Right ventricle myocardium inferior (tissue), 1 donor: Measurements from ENCODE around the gene KIAA1217. TPM values are rescaled to one million over a fixed set of nuclear protein-coding genes. Genes with fewer than 3 reads are reported as not detected.
A peak's percentile ranks its signal among the peaks of the same experiment; 100 is the strongest.

Source experiments
- ATAC-seq: fragments of 200-7000 bp; cut with Tn5 transposase; one replicate; pipeline ENCODE4 v1.9.1; 2020; ENCODE audit warnings: mild to moderate bottlenecking, moderate library complexity
- DNase-seq: peaks from one replicate; pipeline ENCODE4 v3.0.0; 2021; ENCODE audit errors: missing footprints
- intact Hi-C: fragments of 100-400 bp; cut with DNase I; formaldehyde crosslinking; loops from one replicate; pipeline ENCODE4 v1.11.0; 2022
- total RNA-seq: library from RNA; stranded (reverse); fragmentation: NEBNext Ultra II Directional; extraction: Animal tissue kit (Norgen Biotek cat#: 25700); gene quantifications from one replicate; pipeline ENCODE4 v1.2.1, GENCODE V29; 2021
- donor health status: DM: no; HTN: yes; CAD: no; lungs with severe emphysema.

KIAA1217 gene
- total RNA-seq, 1 donor from 2014 or later: 45.0 TPM

DNA sequence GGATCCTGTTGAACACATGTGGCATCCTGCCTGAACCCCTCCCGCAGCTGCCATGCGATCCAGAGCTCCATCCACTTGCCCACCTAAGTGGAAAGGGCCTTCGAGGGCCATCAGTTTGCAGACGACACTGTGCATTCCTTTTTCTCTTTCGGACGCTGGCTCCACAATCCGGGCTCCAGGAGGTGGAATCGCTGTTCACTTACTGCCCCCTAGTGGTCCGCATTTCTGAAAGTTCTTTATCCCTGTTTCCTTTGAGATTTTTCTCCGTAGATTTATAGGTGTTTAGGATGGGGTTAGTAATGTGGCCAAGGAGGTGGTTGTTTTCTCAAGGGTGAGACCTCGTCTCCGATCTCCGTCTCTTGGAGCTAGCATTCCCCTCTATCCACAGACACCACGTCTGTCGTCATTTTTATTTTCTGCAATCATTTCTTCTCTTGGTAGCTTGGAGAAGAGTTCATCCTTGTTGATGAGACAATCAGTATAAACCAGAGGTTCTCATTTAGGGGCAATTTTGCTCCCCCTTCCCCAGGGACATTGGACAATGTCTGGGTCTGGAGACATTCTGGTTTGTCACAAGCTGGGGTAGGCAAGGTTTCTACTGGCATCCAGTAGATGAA, 310.2 kb downstream of the KIAA1217 start:
- DNase-seq (peak; percentile 53), ATAC-seq (peak; percentile 60)
- intact Hi-C loops: loop anchor here (5.0 kb wide), 1 partner anchor 527 kb away; no protein-coding TSS in a partner anchor

GRCh38 chr10:24519950-24520349, 311.0 kb downstream of the KIAA1217 start:
- intact Hi-C loops: loop anchor here (5.0 kb wide), 1 partner anchor 528 kb away; no protein-coding TSS in a partner anchor
- ATAC-seq: no peak

DNA sequence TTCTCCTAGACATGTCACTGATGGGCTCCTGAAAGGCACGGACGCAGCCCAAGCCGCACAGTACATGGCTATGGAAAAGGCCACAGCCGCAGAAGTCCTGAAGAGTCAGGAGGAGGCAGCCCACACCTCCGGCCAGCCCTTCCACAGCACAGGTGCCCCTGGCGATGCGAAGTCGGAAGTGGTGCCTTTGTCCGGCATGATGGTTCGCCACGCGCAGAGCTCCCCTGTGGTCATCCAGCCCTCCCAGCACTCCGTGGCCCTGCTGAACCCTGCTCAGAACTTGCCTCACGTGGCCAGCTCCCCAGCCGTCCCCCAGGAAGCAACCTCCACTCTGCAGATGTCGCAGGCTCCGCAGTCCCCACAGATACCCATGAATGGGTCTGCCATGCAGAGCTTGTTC, 315.4 kb downstream of the KIAA1217 start:
- no peak for DNase-seq
- ATAC-seq: no peak
- intact Hi-C loops: no loop called here

More at GRCh38 chr10:24519950-24520349, 311.0 kb downstream of the KIAA1217 start:
- no peak for DNase-seq

GRCh38 chr10:24526085-24526649, 317.2 kb downstream of the KIAA1217 start:
- intact Hi-C loops: no loop called here

GRCh38 chr10:24528946-24529345, 320.0 kb downstream of the KIAA1217 start:
- intact Hi-C loops: no loop called here
- ATAC-seq (peak; percentile 59), DNase-seq (no peak)

More at GRCh38 chr10:24526085-24526649, 317.2 kb downstream of the KIAA1217 start:
- DNase-seq: no peak
- peak; percentile 84 for ATAC-seq

DNA sequence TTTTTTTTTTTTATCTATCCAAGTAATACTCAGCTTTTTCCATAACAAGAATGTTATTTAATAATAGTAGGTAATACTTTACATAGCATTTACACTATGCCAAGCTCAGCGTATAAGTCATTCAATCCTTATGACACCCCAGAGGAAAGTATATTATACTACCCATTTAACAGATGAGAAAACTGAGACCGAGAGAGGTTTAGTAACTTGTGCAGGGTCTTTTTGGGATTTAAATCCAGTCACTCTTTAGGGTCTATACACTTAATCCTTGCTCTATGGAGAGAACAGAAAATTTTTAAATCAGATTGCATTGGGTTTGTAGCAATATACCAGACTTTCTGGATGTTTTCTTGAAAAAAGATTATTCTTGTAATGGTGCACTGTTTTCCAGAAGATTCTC, 322.5 kb downstream of the KIAA1217 start:
- ATAC-seq: no peak
- intact Hi-C loops: no loop called here

GRCh38 chr10:24533981-24534380, 325.0 kb downstream of the KIAA1217 start:
- intact Hi-C loops: no loop called here
- ATAC-seq (no peak), DNase-seq (no peak)

More for the DNA sequence above, 322.5 kb downstream of the KIAA1217 start:
- DNase-seq: no peak

DNA sequence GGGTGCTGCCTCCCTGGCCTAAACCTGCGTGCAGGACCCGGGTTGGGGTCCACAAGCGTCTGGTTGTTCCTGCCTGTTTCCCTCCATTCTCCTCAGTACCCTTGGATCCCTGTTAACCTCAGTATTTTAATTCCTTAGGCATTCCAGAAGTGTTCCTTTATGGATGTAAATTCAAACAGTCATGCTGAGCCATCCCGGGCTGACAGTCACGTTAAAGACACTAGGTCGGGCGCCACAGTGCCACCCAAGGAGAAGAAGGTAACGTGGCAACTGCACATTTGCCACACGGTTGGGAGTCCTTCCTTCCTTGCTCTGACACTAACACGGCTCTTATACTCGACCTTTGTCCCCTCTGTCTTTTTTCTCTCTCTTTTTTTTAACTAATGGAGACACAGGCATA, 327.7 kb downstream of the KIAA1217 start:
- DNase-seq: no peak
- intact Hi-C loops: no loop called here

DNA sequence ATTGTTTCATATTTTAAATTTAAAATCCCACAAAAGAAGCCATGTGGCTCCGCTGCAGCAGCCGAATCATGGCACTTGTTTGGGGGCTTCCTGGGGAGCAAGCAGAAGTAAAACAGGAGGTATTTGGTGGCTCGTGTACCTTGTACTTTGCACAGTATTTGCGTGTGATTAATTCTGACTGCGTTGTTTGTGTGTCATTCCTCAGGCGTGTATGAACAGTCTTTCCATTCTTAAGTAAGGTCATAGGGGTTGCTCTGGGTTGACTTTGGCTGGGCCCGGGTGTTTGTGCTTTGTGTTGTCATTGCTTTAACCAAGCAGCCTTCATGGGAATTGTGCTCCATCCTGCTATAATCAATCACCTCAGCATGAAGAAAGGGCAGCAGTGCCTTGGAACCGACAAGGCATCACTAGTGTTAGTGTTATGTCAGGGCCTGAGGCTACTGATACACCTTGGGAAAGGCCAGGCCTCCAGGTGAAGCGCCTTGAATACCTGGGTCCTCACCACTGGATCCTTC, 332.4 kb downstream of the KIAA1217 start:
- intact Hi-C loops: no loop called here
- ATAC-seq: no peak
- no peak for DNase-seq

More for the DNA sequence above, 327.7 kb downstream of the KIAA1217 start:
- no peak for ATAC-seq

DNA sequence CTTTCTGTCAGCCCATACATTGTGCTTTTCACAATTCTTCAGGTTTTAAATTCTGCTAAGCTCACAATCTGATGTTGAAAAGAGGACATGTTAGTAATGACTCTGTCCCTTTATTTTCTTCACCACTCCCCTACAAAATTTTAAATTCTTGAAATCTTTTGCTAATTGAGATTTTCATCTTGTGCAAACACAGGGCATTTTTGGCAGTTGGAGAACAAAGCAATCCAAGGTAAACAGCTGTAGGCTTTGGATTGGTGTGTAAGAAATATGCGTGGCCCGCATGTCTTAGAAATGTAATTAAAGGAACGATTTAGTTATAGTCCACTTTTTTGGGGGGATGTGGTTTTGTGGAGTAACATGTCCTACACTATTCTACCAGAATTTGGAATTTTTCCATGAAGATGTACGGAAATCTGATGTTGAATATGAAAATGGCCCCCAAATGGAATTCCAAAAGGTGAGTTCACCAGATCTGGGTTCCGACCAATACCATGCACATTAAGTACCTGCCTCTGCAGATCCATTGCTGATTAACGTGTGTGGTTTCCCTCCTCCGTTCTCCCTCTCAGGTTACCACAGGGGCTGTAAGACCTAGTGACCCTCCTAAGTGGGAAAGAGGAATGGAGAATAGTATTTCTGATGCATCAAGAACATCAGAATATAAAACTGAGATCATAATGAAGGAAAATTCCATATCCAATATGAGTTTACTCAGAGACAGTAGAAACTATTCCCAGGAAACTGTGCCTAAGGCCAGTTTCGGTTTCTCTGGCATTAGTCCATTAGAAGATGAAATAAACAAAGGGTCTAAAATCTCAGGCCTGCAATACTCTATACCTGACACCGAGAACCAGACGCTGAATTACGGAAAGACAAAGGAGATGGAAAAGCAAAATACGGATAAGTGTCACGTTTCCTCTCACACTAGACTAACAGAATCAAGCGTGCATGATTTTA, 333.7 kb downstream of the KIAA1217 start:
- ATAC-seq (no peak), DNase-seq (no peak)
- intact Hi-C loops: no loop called here

GRCh38 chr10:24544776-24545175, 335.8 kb downstream of the KIAA1217 start:
- no peak for ATAC-seq
- intact Hi-C loops: no loop called here
- DNase-seq: no peak

GRCh38 chr10:24545585-24545984, 336.6 kb downstream of the KIAA1217 start:
- ATAC-seq: no peak
- intact Hi-C loops: no loop called here

GRCh38 chr10:24550680-24551079, 341.7 kb downstream of the KIAA1217 start:
- DNase-seq (no peak), ATAC-seq (no peak)
- intact Hi-C loops: loop anchor here (10.0 kb wide), 1 partner anchor 1396 kb away; no protein-coding TSS in a partner anchor

More at GRCh38 chr10:24545585-24545984, 336.6 kb downstream of the KIAA1217 start:
- DNase-seq: no peak

- ATAC-seq: no peak
- intact Hi-C loops: loop anchor here (10.0 kb wide), 1 partner anchor 1396 kb away; no protein-coding TSS in a partner anchor
- no peak for DNase-seq
Measured at GRCh38 chr10:24551161-24551560, 342.2 kb downstream of the KIAA1217 start.

- no peak for DNase-seq
- ATAC-seq: no peak
- intact Hi-C loops: loop anchor here (10.0 kb wide), 1 partner anchor 1398 kb away; no protein-coding TSS in a partner anchor
Measured at GRCh38 chr10:24552346-24553016, 343.5 kb downstream of the KIAA1217 start.

- intact Hi-C loops: loop anchor here (10.0 kb wide), 1 partner anchor 1398 kb away; no protein-coding TSS in a partner anchor
- DNase-seq: no peak
- ATAC-seq: no peak
Measured at GRCh38 chr10:24553051-24553612, 344.2 kb downstream of the KIAA1217 start.

GRCh38 chr10:24554036-24554435, 345.1 kb downstream of the KIAA1217 start:
- intact Hi-C loops: loop anchor here (10.0 kb wide), 1 partner anchor 1399 kb away; no protein-coding TSS in a partner anchor
- no peak for ATAC-seq
- no peak for DNase-seq
